OCI-LY7 (cell line): ENCODE data around the gene LRRC47. TPM values are rescaled to one million over a fixed set of nuclear protein-coding genes. Genes with fewer than 3 reads are reported as not detected.

ENCODE experiments used
- BruUV-seq: library from RNA; stranded (reverse); fragments of 400-500 nt; replicated peaks from 2 replicates; lab custom pipeline; 2021; lab: Mats Ljungman, UMichigan
- CTCF ChIA-PET: fragments of 300-600 bp; sonication (Branson Sonifier 250); formaldehyde crosslinking; loops from one replicate; lab custom pipeline; 2022; ENCODE audit warnings: antibody characterized with exemption; ENCODE audit not compliant: unreplicated experiment; lab: Charles Lee
- POLR2A ChIA-PET: fragments of 300-600 bp; sonication (Branson Sonifier 250); formaldehyde crosslinking; loops from one replicate; lab custom pipeline; 2022; ENCODE audit warnings: antibody characterized with exemption; lab: Charles Lee
- DNase-seq: peaks from one replicate; pipeline ENCODE4 v3.0.0-alpha.2; 2015; ENCODE audit warnings: low spot score
- H2AFZ ChIP-seq: fragments of 200-600 bp; sonication (generic), shearing (Covaris generic); 2 replicates; pipeline ENCODE4 v1.6.1; 2014; ENCODE audit warnings: mild to moderate bottlenecking, antibody characterized with exemption, low read length, moderate library complexity
- H3K27ac ChIP-seq: fragments of 200-600 bp; sonication (generic); 2 replicates; pipeline ENCODE4 v1.5.1; 2014; ENCODE audit warnings: mixed run types, low read depth, mild to moderate bottlenecking, moderate library complexity, low read length, inconsistent platforms; ENCODE audit not compliant: poor library complexity, severe bottlenecking
- H3K36me3 ChIP-seq: fragments of 200-600 bp; sonication (generic); 2 replicates; pipeline ENCODE4 v1.6.1; 2014; ENCODE audit warnings: mild to moderate bottlenecking, antibody characterized with exemption, low read length, moderate library complexity, mixed read lengths; ENCODE audit not compliant: insufficient read depth
- H3K4me1 ChIP-seq: fragments of 200-600 bp; sonication (generic); 2 replicates; pipeline ENCODE4 v1.5.1; 2014; ENCODE audit warnings: mild to moderate bottlenecking, low read length; ENCODE audit not compliant: insufficient read depth, poor library complexity, severe bottlenecking
- H3K4me2 ChIP-seq: fragments of 200-600 bp; sonication (generic); 2 replicates; pipeline ENCODE4 v1.6.1; 2014; ENCODE audit warnings: mild to moderate bottlenecking, low read length
- H3K4me3 ChIP-seq: fragments of 200-600 bp; sonication (generic); 2 replicates; pipeline ENCODE4 v1.5.1; 2014; ENCODE audit warnings: mild to moderate bottlenecking, low read depth, low read length; ENCODE audit not compliant: poor library complexity, severe bottlenecking
- H3K79me2 ChIP-seq: fragments of 200-600 bp; sonication (generic); 2 replicates; pipeline ENCODE4 v1.6.1; 2016; ENCODE audit warnings: low read depth, mild to moderate bottlenecking, low read length, moderate library complexity, mixed read lengths; ENCODE audit not compliant: insufficient read depth
- H3K9me2 ChIP-seq: fragments of 200-600 bp; sonication (generic); 2 replicates; pipeline ENCODE4 v1.6.1; 2016; ENCODE audit warnings: mild to moderate bottlenecking, low read length, mixed read lengths; ENCODE audit not compliant: insufficient read depth
- H3K9me3 ChIP-seq: fragments of 200-600 bp; sonication (generic); 2 replicates; pipeline ENCODE4 v1.6.1; 2014; ENCODE audit warnings: mild to moderate bottlenecking, mixed run types, low read length, mixed read lengths
- H4K20me1 ChIP-seq: fragments of 200-600 bp; sonication (generic); 2 replicates; pipeline ENCODE4 v1.6.1; 2014; ENCODE audit warnings: mild to moderate bottlenecking, antibody characterized with exemption, low read length, moderate library complexity, mixed read lengths; ENCODE audit not compliant: insufficient read depth
- CTCF ChIP-seq: fragments of 200-600 bp; sonication (generic); conservative IDR thresholded peaks from 2 replicates; pipeline ENCODE4 v1.5.1; 2014; ENCODE audit warnings: mild to moderate bottlenecking, antibody characterized with exemption, low read length, moderate library complexity, mixed read lengths
- EZH2phosphoT487 ChIP-seq: fragments of 200-600 bp; sonication (generic); IDR thresholded peaks from 2 replicates; pipeline ENCODE4 v1.6.1; 2018; ENCODE audit warnings: low read depth, borderline replicate concordance, mild to moderate bottlenecking, mixed run types, antibody characterized with exemption, low read length, moderate library complexity, mixed read lengths
- intact Hi-C: fragments of 100-400 bp; cut with micrococcal nuclease; formaldehyde crosslinking; loops from one replicate; pipeline ENCODE4 v1.10.0; 2022; ENCODE audit not compliant: unreplicated experiment
- total RNA-seq, 2 experiments: library from RNA; depleted of rRNA in 1 of 2; stranded (reverse); fragments of >200 nt in 1 of 2; shearing (Covaris generic) in 1 of 2; gene quantifications; 2 replicates each; pipeline ENCODE4 v1.2.3, GENCODE V29; 2014 to 2022

The LRRC47 gene
- total RNA-seq, 2 experiments from 2014 or later, result 36.4 to 49.1 TPM

GRCh38 chr1:3817821-3818597 is 21.7 kb upstream of the LRRC47 start:
- H3K4me2 ChIP-seq, result no peak overlapping the region
- H2AFZ ChIP-seq, result no peak overlapping the region
- H3K79me2 ChIP-seq, result no peaks in the 10 kb centered on the region
- intact Hi-C loops, result no loop called here
- ChIA-PET CTCF (no interaction called here), POLR2A (no interaction called here)
- TF ChIP-seq EZH2phosphoT487 (no peak), CTCF (no peak)
- no peaks in the 10 kb centered on the region for H3K9me3 ChIP-seq
- H3K4me1 ChIP-seq, result no peaks in the 10 kb centered on the region
- H3K9me2 ChIP-seq, result no peaks in the 10 kb centered on the region
- H3K36me3 ChIP-seq, result peaks cover 57% of the 10 kb centered on the region
- H3K27ac ChIP-seq, result no peak overlapping the region
- BruUV-seq, result no TSS peak
- H4K20me1 ChIP-seq, result no peaks in the 10 kb centered on the region
- H3K4me3 ChIP-seq, result no peak overlapping the region
- DNase-seq, result no peak

GRCh38 chr1:3817138-3817740 is 20.9 kb upstream of the LRRC47 start:
- intact Hi-C loops, result no loop called here
- H2AFZ ChIP-seq, result no peak overlapping the region
- no peaks in the 10 kb centered on the region for H3K79me2 ChIP-seq
- ChIA-PET POLR2A (no interaction called here), CTCF (no interaction called here)
- no TSS peak for BruUV-seq
- no peaks in the 10 kb centered on the region for H4K20me1 ChIP-seq
- H3K27ac ChIP-seq, result no peak overlapping the region
- no peak for DNase-seq
- no peaks in the 10 kb centered on the region for H3K9me2 ChIP-seq
- no peak overlapping the region for H3K4me3 ChIP-seq
- TF ChIP-seq EZH2phosphoT487 (no peak), CTCF (no peak)
- H3K4me1 ChIP-seq, result no peaks in the 10 kb centered on the region
- peaks cover 53% of the 10 kb centered on the region for H3K36me3 ChIP-seq
- H3K9me3 ChIP-seq, result no peaks in the 10 kb centered on the region
- no peak overlapping the region for H3K4me2 ChIP-seq
